ENCODE results near the gene CXCL12.

CXCL12 gene

DNA sequence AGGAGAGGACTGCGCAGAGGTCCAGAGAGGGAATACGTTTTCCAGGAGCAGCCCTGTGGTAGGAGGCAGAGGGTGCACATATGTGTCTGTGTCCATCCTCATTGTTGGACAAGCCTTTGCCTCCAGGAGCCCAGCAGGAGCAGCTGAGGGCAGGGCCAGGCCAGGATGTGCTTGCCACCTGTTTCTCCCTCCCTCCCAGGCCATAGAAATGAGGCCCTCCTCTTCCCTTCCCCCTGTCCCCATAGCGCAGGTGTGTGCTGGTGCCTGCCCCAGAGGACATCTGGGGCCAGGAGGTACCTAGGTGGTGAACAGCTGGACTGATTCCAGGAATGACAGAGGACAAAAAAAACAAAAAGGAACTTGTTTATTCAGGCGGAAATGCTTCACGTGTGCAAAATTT is 10.5 kb upstream of the CXCL12 start:
- TF ChIP-seq, protein P1, sequence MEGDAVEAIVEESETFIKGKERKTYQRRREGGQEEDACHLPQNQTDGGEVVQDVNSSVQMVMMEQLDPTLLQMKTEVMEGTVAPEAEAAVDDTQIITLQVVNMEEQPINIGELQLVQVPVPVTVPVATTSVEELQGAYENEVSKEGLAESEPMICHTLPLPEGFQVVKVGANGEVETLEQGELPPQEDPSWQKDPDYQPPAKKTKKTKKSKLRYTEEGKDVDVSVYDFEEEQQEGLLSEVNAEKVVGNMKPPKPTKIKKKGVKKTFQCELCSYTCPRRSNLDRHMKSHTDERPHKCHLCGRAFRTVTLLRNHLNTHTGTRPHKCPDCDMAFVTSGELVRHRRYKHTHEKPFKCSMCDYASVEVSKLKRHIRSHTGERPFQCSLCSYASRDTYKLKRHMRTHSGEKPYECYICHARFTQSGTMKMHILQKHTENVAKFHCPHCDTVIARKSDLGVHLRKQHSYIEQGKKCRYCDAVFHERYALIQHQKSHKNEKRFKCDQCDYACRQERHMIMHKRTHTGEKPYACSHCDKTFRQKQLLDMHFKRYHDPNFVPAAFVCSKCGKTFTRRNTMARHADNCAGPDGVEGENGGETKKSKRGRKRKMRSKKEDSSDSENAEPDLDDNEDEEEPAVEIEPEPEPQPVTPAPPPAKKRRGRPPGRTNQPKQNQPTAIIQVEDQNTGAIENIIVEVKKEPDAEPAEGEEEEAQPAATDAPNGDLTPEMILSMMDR (IDR thresholded peaks at IDR 0.05; ENCODE audit: low read depth, low read length): no peak
- no peak overlapping the region for H3K4me3 ChIP-seq (ENCODE audit: low read depth, low read length)

DNA sequence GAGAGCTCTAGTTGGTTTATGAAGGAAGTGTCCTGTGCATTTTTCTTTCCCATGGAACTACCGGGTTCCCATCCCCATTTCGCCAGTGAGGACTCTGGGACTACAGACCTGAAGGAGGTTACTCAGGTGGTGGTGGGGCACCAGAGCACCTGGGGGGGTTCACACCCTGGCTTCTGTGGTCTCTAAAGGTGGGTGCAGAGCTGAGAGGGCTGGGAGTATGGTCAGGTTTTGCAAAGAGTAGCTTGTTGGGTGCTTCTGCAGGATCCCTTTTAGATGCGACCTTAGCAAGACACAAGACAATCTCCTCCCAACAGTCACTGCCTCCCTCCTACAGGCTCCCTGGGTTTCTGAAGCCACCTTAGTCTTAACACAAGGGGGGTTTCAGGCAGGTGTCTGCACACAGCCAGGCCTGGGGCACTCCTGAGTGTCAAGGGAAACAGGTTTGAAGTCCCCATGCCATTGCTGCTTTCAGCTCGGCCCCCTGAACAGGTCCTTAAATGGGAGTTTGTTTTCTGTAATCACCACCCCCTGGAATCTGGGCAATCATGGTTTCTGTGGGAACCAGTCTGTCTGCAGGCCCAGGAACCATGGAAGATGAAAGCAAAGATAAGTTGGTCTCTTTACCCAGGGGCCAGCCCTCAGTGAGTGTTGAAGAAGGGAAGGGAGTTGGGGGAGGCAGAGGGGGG is 9.9 kb upstream of the CXCL12 start:
- H3K4me3 ChIP-seq (ENCODE audit: low read depth, low read length): no peak overlapping the region
- TF ChIP-seq, protein P1 (IDR thresholded peaks at IDR 0.05; ENCODE audit: low read depth, low read length): no peak

DNA sequence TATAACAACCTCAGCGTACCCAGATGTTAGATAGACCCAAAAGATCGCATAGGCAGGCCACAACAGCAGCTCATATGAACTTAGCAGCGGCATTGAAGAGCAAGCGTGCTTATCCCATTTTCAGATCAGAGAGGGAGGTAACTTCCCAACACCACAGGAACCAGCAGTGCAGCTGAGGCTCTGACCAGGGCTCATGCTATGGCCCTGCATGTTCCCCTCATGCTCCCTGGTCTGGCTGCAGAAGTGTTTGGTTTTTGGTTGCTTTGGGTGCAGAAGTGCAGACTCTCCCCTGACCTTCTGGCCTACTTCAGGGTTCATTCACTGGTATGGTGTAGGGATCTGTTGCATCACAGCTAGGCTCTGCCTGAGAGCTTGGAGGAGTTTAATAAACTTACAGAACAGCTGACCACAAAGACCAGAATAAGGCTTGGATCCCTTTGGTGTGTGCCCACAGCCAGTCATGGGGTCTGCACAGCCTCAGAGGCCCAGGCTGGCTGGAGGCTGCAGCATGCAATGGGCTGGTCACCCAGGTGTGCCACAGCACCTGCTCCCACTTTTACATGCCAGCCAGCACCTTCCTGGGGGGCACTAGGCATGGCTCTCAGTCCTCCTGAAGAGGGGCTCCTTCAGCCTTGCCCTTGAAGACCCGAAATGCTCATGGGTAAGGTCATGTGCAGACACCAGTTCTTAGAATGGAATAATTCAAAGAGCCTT is 9.1 kb upstream of the CXCL12 start:
- TF ChIP-seq, protein P1 (IDR thresholded peaks at IDR 0.05; ENCODE audit: low read depth, low read length): no peak
- no peak overlapping the region for H3K4me3 ChIP-seq (ENCODE audit: low read depth, low read length)

DNA sequence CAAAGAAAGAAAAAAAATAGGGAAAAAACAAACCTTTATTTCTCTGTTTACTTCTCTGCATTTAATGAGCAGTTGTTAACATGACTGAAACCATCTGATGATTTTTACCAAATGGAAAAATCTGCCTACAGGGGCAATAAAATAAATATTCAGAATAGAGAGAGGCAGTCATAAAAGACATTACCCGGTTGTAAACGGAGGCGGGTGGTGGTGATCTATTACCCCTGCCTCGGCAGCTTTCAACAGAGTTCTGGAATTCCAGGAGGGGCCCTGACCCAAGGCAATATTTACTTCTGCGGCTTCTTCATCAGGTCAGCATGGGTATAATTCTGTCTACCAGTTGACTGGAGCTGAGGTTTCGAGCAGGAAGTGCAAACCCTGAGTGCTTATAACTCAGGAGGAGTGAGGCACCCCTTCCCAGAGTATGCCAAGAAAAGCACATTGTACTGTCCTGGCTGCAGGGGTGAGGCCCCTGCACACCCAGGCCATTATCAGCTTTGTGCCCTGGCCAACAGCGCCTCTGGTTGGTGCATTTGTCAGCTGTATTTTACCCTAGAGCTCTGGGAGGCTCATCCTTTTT is 8.2 kb upstream of the CXCL12 start:
- TF ChIP-seq, protein P1 (IDR thresholded peaks at IDR 0.05; ENCODE audit: low read depth, low read length): no peak
- no peak overlapping the region for H3K4me3 ChIP-seq (ENCODE audit: low read depth, low read length)

DNA sequence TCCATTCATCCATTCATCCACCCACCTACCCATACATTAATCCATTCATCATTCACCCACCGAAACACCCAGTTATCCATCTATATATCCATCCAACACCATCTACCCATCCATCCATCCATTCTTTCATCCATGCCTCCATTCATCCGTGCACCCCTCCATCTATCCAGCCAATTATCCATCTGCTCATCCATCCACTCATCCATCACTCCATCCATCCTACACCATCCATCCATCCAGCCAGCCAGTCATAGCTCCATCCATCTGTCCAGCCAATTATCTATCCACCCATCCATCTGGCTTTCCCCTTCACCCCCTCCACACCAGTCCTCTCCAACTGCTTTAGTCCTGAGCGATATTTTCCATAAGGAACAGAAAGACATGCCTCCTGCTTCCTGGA is 7.5 kb upstream of the CXCL12 start:
- TF ChIP-seq, protein P1 (IDR thresholded peaks at IDR 0.05; ENCODE audit: low read depth, low read length): no peak
- no peak overlapping the region for H3K4me3 ChIP-seq (ENCODE audit: low read depth, low read length)

DNA sequence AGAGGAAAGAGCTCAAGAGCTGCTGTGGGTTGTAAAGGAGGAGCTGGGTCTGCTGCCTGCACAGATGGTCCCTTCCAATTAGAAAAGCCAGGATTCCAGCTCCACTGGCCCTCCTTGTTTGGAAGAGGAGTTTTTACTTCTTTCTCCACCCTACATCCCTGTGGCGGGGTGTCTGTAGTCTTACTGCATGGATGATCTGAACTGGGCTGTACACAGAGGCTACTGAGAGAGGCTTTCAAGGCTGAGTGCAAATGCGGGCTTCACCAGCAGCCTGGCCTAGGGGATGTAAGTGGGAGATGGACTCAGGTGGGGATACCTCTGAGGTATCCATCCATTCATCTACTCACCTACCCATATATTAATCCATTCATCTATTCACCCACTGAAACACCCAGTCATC is 7.1 kb upstream of the CXCL12 start:
- TF ChIP-seq, protein P1 (IDR thresholded peaks at IDR 0.05; ENCODE audit: low read depth, low read length): no peak
- no peak overlapping the region for H3K4me3 ChIP-seq (ENCODE audit: low read depth, low read length)

DNA sequence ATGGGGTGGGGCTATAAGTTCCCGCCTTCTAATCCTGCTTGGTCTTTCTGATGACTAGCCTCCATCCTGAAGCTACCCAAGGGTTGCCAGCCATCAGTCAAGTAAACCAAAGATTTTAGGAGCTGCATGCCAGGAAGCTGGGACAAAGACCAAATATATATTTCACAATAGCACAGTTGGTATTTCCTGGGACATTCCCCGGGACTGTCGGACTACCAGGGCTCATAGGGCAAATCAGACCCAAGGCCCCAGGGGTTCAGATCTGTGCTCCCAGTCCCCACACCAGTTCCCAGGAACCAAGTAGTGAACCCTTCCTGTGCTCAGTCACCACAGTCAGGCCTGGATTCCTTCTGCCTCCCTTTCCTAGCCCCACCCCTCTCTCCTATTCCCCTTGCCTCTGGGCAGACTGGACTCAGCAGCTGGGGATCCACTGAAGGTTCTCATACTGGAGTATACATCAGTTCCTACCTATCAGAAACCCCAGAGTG is 5.7 kb upstream of the CXCL12 start:
- H3K4me3 ChIP-seq (ENCODE audit: low read depth, low read length): no peak overlapping the region
- TF ChIP-seq, protein P1 (IDR thresholded peaks at IDR 0.05; ENCODE audit: low read depth, low read length): no peak

Measured in WI38 (cell line).